Measurements from ENCODE around the gene LMAN1L.

DNA sequence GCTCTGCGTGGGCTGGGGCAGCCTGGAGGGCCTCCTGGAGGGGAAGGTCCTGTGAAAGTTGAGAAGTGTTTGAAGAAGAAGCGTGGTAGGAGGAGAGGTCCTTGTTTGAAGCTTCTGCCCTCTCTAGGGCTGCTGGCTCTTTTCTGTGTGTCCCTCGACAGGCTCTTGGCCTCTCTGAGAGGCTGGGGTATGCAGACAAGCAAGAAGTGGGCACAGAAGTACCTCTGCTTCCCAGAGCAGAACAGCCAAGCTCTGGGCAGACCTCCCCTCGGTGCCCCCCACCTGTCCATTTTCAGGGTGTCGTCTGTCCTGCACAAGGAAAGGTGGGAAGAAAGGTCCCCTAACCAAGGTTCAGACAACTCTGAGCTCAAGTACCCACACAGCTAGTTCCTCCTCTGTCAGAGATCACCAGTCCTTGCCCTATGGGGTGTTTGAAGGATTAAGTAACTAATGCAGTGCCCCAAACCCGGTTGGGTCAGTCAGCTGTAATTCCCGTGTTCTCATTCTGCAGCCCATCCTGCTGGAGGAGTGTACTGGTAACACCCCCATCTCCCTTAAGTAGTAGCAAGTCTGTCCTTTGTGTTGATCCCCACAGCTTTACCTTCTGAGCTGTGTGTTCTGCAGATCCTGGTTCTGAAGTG lies 24.5 kb upstream of the LMAN1L start:
- no peak for TF ChIP-seq POLR2A (IDR thresholded peaks at IDR 0.05)
- TF ChIP-seq, protein P1, sequence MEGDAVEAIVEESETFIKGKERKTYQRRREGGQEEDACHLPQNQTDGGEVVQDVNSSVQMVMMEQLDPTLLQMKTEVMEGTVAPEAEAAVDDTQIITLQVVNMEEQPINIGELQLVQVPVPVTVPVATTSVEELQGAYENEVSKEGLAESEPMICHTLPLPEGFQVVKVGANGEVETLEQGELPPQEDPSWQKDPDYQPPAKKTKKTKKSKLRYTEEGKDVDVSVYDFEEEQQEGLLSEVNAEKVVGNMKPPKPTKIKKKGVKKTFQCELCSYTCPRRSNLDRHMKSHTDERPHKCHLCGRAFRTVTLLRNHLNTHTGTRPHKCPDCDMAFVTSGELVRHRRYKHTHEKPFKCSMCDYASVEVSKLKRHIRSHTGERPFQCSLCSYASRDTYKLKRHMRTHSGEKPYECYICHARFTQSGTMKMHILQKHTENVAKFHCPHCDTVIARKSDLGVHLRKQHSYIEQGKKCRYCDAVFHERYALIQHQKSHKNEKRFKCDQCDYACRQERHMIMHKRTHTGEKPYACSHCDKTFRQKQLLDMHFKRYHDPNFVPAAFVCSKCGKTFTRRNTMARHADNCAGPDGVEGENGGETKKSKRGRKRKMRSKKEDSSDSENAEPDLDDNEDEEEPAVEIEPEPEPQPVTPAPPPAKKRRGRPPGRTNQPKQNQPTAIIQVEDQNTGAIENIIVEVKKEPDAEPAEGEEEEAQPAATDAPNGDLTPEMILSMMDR (IDR thresholded peaks at IDR 0.05) = no peak

Measured in thyroid gland (tissue), 4 donors.